Putamen (tissue), 1 donor: Measurements from ENCODE around the gene CLMN.

Experiments
- DNase-seq: peaks from one replicate; pipeline ENCODE4 v3.0.0-alpha.2; 2016; ENCODE audit warnings: low spot score

Gene CLMN

DNA sequence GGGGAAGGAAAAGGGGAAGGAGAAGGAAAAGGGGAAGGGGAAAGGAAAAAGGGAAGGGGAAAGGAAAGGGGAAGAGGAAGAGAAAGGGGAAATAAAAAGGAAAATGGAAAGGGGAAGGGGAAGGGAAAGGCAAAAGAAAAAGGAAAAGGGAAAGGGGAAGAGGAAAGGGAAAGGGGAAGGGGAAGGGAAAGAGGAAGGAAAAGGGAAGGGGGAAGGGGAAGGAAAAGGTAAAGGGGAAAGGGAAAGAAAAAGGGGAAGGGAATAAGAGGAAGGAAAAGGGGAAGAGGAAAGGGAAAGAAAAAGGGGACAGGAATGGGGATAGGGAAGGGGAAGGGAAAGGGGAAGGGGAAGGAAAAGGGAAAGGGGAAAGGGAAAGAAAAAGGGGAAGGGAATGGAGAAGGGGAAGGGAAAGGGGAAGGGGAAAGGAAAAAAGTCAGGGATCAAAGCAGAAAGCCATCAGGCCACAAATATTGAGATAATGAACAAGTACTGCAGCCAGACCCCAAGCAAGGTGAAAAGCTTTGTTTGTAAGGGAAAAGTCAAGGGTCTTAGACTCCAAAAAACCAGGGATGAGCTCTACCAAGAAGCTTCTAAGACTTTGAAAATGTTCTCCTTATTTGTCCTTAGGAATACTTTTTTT, 182.4 kb downstream of the CLMN start:
- DNase-seq: no peak

GRCh38 chr14:95136631-95137030, 183.1 kb downstream of the CLMN start:
- DNase-seq: no peak

DNA sequence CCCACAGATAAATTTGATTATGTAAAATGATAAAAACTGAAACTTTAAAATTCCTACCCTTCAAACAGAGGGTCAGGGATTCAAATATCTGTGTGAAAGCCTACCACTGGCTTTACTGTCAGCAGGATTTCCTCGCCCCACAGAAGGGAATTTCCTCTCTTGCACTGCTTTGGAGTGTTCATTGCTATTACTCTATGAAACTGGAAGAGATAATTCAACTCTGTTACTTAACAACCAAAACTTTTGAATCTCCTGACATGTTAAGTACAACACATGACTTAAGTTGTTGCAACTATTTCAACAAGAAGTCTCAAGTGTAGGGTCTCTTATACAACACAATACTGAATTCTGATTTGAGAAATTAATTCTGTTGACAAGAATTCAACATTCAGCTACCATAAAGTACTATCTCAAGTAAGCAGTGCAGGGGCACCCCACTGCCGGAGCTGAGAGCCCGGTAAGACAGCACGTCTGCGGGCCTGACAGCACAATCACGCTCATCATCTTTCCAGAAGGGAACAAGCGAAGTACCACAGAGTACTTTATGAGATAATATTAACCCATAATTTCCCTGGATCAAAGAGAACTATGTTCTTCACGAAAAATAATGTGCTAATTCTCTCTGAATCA, 185.3 kb downstream of the CLMN start:
- no peak for DNase-seq

DNA sequence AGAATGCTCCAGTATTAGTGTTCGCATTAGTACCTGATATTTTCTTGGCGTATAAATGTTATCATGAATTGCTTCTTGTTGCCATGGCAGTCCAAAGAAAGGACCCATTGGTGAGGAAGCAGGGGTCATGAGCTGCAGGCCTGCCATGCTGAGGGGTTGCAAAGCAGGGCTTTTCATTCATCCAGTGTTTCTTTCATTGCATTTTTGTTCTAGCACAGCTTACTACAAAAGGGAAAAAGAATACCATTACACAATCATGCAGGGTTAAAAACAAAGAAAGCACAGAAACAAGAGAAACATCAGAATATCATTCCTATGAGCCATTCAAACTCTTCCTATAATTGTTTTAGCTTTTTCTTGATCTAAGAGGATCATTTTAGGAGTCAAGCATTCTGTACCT, 186.4 kb downstream of the CLMN start:
- DNase-seq: no peak

DNA sequence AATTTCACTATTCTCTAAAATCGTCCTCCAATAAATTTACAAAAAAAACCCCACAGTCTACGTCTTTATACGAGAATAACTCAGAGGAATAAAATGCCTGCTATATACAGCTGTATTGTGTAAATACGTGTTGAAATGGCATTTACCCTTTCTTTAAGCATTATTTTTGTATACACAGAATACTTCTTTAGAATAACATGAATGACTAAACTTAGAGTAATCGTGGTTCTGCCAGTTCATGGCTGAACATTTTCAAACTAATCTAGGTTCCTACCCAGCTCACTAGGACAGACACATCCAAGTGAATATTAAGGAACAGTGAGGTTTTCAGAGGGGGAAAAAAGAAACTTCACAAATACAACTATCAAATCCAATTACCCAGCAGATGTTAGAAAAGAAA, 186.9 kb downstream of the CLMN start:
- no peak for DNase-seq
